DND-41 (cell line): ENCODE data around the gene C1orf185.

Experiments
- EZH2 ChIP-seq: IDR thresholded peaks from 3 replicates; pipeline ENCODE4 v1.6.1; 2012; ENCODE audit warnings: borderline replicate concordance, low read depth, mild to moderate bottlenecking, moderate library complexity, low read length, inconsistent platforms; ENCODE audit not compliant: severe bottlenecking
- TF ChIP-seq, protein P1 (sequence below): IDR thresholded peaks from 2 replicates; pipeline ENCODE4 v1.5.1; 2012; ENCODE audit warnings: borderline replicate concordance, low read length, moderate library complexity, mild to moderate bottlenecking; ENCODE audit not compliant: poor library complexity, severe bottlenecking; ENCODE audit errors: extremely low read depth

DNA sequence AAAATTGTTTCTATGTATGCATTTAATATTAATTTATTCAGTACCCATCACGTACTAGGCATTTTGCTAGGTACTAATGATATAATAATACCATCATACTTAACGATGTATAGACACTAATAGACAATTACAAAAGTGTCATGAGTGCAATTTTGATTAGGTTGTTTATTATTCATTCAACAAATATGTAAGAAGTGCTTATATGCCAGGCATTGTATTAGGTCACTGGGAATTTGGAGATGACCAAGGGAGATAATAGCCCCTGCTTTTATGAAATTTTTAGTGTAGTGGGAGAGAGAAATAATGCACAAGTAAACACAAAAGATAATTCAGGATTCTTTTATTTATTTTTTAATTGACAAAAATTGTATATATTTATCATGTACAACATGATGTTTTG is 18.6 kb downstream of the C1orf185 start:
- TF ChIP-seq, protein P1, sequence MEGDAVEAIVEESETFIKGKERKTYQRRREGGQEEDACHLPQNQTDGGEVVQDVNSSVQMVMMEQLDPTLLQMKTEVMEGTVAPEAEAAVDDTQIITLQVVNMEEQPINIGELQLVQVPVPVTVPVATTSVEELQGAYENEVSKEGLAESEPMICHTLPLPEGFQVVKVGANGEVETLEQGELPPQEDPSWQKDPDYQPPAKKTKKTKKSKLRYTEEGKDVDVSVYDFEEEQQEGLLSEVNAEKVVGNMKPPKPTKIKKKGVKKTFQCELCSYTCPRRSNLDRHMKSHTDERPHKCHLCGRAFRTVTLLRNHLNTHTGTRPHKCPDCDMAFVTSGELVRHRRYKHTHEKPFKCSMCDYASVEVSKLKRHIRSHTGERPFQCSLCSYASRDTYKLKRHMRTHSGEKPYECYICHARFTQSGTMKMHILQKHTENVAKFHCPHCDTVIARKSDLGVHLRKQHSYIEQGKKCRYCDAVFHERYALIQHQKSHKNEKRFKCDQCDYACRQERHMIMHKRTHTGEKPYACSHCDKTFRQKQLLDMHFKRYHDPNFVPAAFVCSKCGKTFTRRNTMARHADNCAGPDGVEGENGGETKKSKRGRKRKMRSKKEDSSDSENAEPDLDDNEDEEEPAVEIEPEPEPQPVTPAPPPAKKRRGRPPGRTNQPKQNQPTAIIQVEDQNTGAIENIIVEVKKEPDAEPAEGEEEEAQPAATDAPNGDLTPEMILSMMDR: no peak
- TF ChIP-seq EZH2: no peak
